H9 (cell line): Measurements from ENCODE around the gene HOXA9. TPM values are rescaled to one million over a fixed set of nuclear protein-coding genes. Genes with fewer than 3 reads are reported as not detected.

Experiments
- DNase-seq: peaks from one replicate; pipeline ENCODE4 v3.0.0-alpha.2; 2017
- H2AFZ ChIP-seq: one replicate; pipeline ENCODE4 v1.6.1; 2013; ENCODE audit warnings: mild to moderate bottlenecking, low read length, control low read depth, moderate library complexity
- H2AK5ac ChIP-seq: 2 replicates; pipeline ENCODE4 v1.6.1; 2013; ENCODE audit warnings: low read length, control low read depth, mixed read lengths; ENCODE audit not compliant: insufficient read length
- H2BK120ac ChIP-seq: one replicate; pipeline ENCODE4 v1.6.1; 2013; ENCODE audit warnings: low read depth, mild to moderate bottlenecking, low read length, control low read depth, inconsistent platforms; ENCODE audit not compliant: poor library complexity, severe bottlenecking
- H2BK12ac ChIP-seq: 2 replicates; pipeline ENCODE4 v1.6.1; 2013; ENCODE audit warnings: low read length, control low read depth, mixed read lengths, low read depth; ENCODE audit not compliant: insufficient read length
- H2BK15ac ChIP-seq: 2 replicates; pipeline ENCODE4 v1.6.1; 2013; ENCODE audit warnings: low read depth, low read length, control low read depth
- H2BK20ac ChIP-seq: one replicate; pipeline ENCODE4 v1.6.1; 2013; ENCODE audit warnings: low read depth, mild to moderate bottlenecking, low read length, control low read depth, inconsistent platforms; ENCODE audit not compliant: poor library complexity, severe bottlenecking
- H2BK5ac ChIP-seq: 2 replicates; pipeline ENCODE4 v1.6.1; 2013; ENCODE audit warnings: low read length, control low read depth, mixed read lengths; ENCODE audit not compliant: insufficient read length
- H3K14ac ChIP-seq: 2 replicates; pipeline ENCODE4 v1.6.1; 2013; ENCODE audit warnings: low read length, control low read depth; ENCODE audit not compliant: insufficient read depth
- H3K18ac ChIP-seq: 2 replicates; pipeline ENCODE4 v1.6.1; 2013; ENCODE audit warnings: low read depth, mild to moderate bottlenecking, mixed read lengths, low read length, control low read depth; ENCODE audit not compliant: insufficient read length
- H3K23ac ChIP-seq: 2 replicates; pipeline ENCODE4 v1.6.1; 2013; ENCODE audit warnings: low read length, control low read depth, mixed read lengths, low read depth; ENCODE audit not compliant: insufficient read length
- H3K23me2 ChIP-seq: 2 replicates; pipeline ENCODE4 v1.6.1; 2013; ENCODE audit warnings: low read depth, mild to moderate bottlenecking, mixed read lengths, low read length, control low read depth; ENCODE audit not compliant: insufficient read length, poor library complexity, severe bottlenecking
- H3K27ac ChIP-seq: 2 replicates; pipeline ENCODE4 v1.5.1; 2013; ENCODE audit warnings: low read length, control low read depth, mixed read lengths, low read depth; ENCODE audit not compliant: insufficient read length
- H3K27me3 ChIP-seq: 2 replicates; pipeline ENCODE4 v1.6.1; 2013; ENCODE audit warnings: low read length, control low read depth, inconsistent platforms; ENCODE audit not compliant: insufficient read depth
- H3K4ac ChIP-seq: 2 replicates; pipeline ENCODE4 v1.6.1; 2013; ENCODE audit warnings: low read depth, mild to moderate bottlenecking, control low read depth, inconsistent platforms, low read length, moderate library complexity
- H3K4me1 ChIP-seq: 2 replicates; pipeline ENCODE4 v1.6.1; 2013; ENCODE audit warnings: low read length, control low read depth, inconsistent platforms; ENCODE audit not compliant: insufficient read depth
- H3K4me2 ChIP-seq: 2 replicates; pipeline ENCODE4 v1.6.1; 2013; ENCODE audit warnings: low read length, control low read depth, mixed read lengths; ENCODE audit not compliant: insufficient read length, insufficient read depth
- H3K56ac ChIP-seq: 2 replicates; pipeline ENCODE4 v1.6.1; 2013; ENCODE audit warnings: low read depth, mild to moderate bottlenecking, mixed read lengths, low read length, control low read depth; ENCODE audit not compliant: insufficient read length
- H3K79me1 ChIP-seq: 2 replicates; pipeline ENCODE4 v1.6.1; 2013; ENCODE audit warnings: low read depth, mild to moderate bottlenecking, moderate library complexity, low read length, control low read depth, inconsistent platforms; ENCODE audit not compliant: insufficient read depth, poor library complexity, severe bottlenecking
- H3K79me2 ChIP-seq: 2 replicates; pipeline ENCODE4 v1.6.1; 2013; ENCODE audit warnings: low read length, control low read depth, inconsistent platforms; ENCODE audit not compliant: insufficient read depth
- H3K9ac ChIP-seq: 2 replicates; pipeline ENCODE4 v1.6.1; 2013; ENCODE audit warnings: low read length, control low read depth, mixed read lengths; ENCODE audit not compliant: insufficient read length; ENCODE audit errors: extremely low read depth
- H3K9me3 ChIP-seq: one replicate; pipeline ENCODE4 v1.6.1; 2013; ENCODE audit warnings: low read depth, low read length, inconsistent platforms; ENCODE audit not compliant: control insufficient read depth
- H3T11ph ChIP-seq: one replicate; pipeline ENCODE4 v1.6.1; 2013; ENCODE audit warnings: mild to moderate bottlenecking, low read length, control low read depth, inconsistent platforms
- H4K20me1 ChIP-seq: one replicate; pipeline ENCODE4 v1.6.1; 2013; ENCODE audit not compliant: control insufficient read depth, insufficient read length, insufficient read depth
- H4K5ac ChIP-seq: 2 replicates; pipeline ENCODE4 v1.6.1; 2013; ENCODE audit warnings: low read depth, mild to moderate bottlenecking, mixed read lengths, low read length, control low read depth; ENCODE audit not compliant: insufficient read length
- H4K8ac ChIP-seq: replicated peaks from 2 replicates; pipeline ENCODE4 v1.6.1; 2013; ENCODE audit warnings: low read length, control low read depth, mixed read lengths, low read depth; ENCODE audit not compliant: insufficient read length
- H4K91ac ChIP-seq: 2 replicates; pipeline ENCODE4 v1.6.1; 2013; ENCODE audit warnings: low read depth, mild to moderate bottlenecking, moderate library complexity, mixed read lengths, low read length, control low read depth; ENCODE audit not compliant: insufficient read length
- H3K27ac Mint-ChIP-seq, 3 experiments: 2 replicates in 2 of 3; 3 replicates in 1 of 3; pipeline ENCODE4 v1.8.0; 2020 to 2021; ENCODE audit warnings: mixed read lengths in 3 of 3, mild to moderate bottlenecking in 1 of 3, moderate library complexity in 1 of 3
- H3K27me3 Mint-ChIP-seq: 2 replicates; pipeline ENCODE4 v1.8.0; 2021; ENCODE audit warnings: low read depth, mild to moderate bottlenecking, moderate library complexity, mixed read lengths
- H3K36me3 Mint-ChIP-seq, 3 experiments: 2 replicates in 2 of 3; 3 replicates in 1 of 3; pipeline ENCODE4 v1.8.0; 2020 to 2021; ENCODE audit warnings: low read depth in 3 of 3, mixed read lengths in 3 of 3; ENCODE audit not compliant: insufficient read depth in 1 of 3
- H3K4me1 Mint-ChIP-seq, 2 experiments: 2 replicates each; pipeline ENCODE4 v1.8.0; 2020; ENCODE audit warnings: mixed read lengths in 2 of 2
- H3K4me3 Mint-ChIP-seq, 2 experiments: 2 replicates in 1 of 2; 3 replicates in 1 of 2; pipeline ENCODE4 v1.8.0; 2020 to 2021; ENCODE audit warnings: mild to moderate bottlenecking in 2 of 2, mixed read lengths in 2 of 2, moderate library complexity in 1 of 2
- H3K9me3 Mint-ChIP-seq, 2 experiments: 2 replicates in 1 of 2; 3 replicates in 1 of 2; pipeline ENCODE4 v1.8.0; 2020; ENCODE audit warnings: mild to moderate bottlenecking in 2 of 2, mixed read lengths in 2 of 2, moderate library complexity in 1 of 2
- WGBS: extraction: QIAGEN DNeasy Blood & Tissue Kit; methylation state at CpG from one replicate; pipeline ENCODE4 v1.1.7; 2013; ENCODE audit warnings: missing lambda C conversion rate, low lambda C conversion rate, mixed read lengths; ENCODE audit not compliant: insufficient read length; ENCODE audit errors: extremely low coverage; 5-methylcytosine and 5-hydroxymethylcytosine counted together
- total RNA-seq: library from RNA; stranded (reverse); gene quantifications from 2 replicates; pipeline ENCODE4 v1.2.1, GENCODE V29; 2021
- TF ChIP-seq, protein P1 (sequence below): fragments of 200-600 bp; sonication (generic); conservative IDR thresholded peaks from 3 replicates; pipeline ENCODE4 v1.8.0; 2021; ENCODE audit warnings: antibody characterized with exemption, mild to moderate bottlenecking

The HOXA9 gene
- total RNA-seq, 1 experiment from 2014 or later: not detected

DNA sequence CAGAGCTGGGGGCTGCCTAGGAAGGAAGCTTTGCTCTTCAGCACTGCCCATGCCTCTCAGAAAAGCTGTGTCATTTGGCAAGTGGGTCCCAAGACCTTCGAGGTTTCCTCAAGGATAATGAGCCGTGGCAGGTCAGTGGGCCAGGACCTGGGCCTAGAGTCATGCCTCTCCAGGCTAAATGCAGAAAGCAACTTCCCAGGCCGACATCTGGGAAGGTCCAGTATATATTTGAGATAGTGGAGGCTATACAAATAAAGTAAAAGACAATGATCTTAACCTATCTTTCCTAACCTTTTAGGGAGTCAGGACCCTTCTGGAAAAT lies 11.1 kb upstream of the HOXA9 start:
- DNase-seq: no peak
- H3K23me2 ChIP-seq: no peaks in the 10 kb centered on the region
- no peaks in the 10 kb centered on the region for H3K79me1 ChIP-seq
- no peaks in the 10 kb centered on the region for H3K9me3 ChIP-seq
- no peaks in the 10 kb centered on the region for H4K20me1 ChIP-seq
- no peak overlapping the region for H4K8ac ChIP-seq
- Mint-ChIP-seq H3K36me3 (no peaks in the 10 kb centered on the region; a peak in 2 of 7 replicates), H3K4me1 (peaks cover 3 to 9% of the 10 kb centered on the region in 2 experiments), H3K9me3 (peaks cover 6 to 19% of the 10 kb centered on the region in 2 experiments; a peak in 4 of 5 replicates), H3K27me3 (peaks cover 98% of the 10 kb centered on the region), H3K4me3 (no peak overlapping the region), H3K27ac (no peak overlapping the region)
- no peaks in the 10 kb centered on the region for H3K4me1 ChIP-seq
- H3K56ac ChIP-seq: no peak overlapping the region
- TF ChIP-seq, protein P1, sequence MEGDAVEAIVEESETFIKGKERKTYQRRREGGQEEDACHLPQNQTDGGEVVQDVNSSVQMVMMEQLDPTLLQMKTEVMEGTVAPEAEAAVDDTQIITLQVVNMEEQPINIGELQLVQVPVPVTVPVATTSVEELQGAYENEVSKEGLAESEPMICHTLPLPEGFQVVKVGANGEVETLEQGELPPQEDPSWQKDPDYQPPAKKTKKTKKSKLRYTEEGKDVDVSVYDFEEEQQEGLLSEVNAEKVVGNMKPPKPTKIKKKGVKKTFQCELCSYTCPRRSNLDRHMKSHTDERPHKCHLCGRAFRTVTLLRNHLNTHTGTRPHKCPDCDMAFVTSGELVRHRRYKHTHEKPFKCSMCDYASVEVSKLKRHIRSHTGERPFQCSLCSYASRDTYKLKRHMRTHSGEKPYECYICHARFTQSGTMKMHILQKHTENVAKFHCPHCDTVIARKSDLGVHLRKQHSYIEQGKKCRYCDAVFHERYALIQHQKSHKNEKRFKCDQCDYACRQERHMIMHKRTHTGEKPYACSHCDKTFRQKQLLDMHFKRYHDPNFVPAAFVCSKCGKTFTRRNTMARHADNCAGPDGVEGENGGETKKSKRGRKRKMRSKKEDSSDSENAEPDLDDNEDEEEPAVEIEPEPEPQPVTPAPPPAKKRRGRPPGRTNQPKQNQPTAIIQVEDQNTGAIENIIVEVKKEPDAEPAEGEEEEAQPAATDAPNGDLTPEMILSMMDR: no peak
- H3K9ac ChIP-seq: no peak overlapping the region
- no peak overlapping the region for H3T11ph ChIP-seq
- no peak overlapping the region for H3K18ac ChIP-seq
- H2AK5ac ChIP-seq: no peak overlapping the region
- H3K27me3 ChIP-seq: peaks cover 99% of the 10 kb centered on the region
- H2BK12ac ChIP-seq: no peak overlapping the region
- no CpG with 5 or more reads among the region's 3 CpGs for WGBS
- H2BK5ac ChIP-seq: no peak overlapping the region
- H4K91ac ChIP-seq: no peak overlapping the region
- no peak overlapping the region for H2BK15ac ChIP-seq
- H3K4me2 ChIP-seq: no peak overlapping the region
- H2BK120ac ChIP-seq: no peak overlapping the region
- H2BK20ac ChIP-seq: no peak overlapping the region
- no peak overlapping the region for H3K4ac ChIP-seq
- no peaks in the 10 kb centered on the region for H3K79me2 ChIP-seq
- no peak overlapping the region for H3K23ac ChIP-seq
- no peak overlapping the region for H4K5ac ChIP-seq
- H3K27ac ChIP-seq: no peak overlapping the region
- H3K14ac ChIP-seq: no peak overlapping the region
- H2AFZ ChIP-seq: no peak overlapping the region
